HG03097 (cell line): ENCODE results near the gene BRSK2.
"Not testable (repeated sequence)": the region's sequence is repeated elsewhere in the genome, so short reads cannot be mapped to it uniquely, and the experiment has no call there.

Experiments
- ATAC-seq: cut with Tn5 transposase; IDR thresholded peaks from one replicate; pipeline ENCODE4 v1.9.1; 2021; ENCODE audit not compliant: unreplicated experiment, low FRiP score

BRSK2 gene

DNA sequence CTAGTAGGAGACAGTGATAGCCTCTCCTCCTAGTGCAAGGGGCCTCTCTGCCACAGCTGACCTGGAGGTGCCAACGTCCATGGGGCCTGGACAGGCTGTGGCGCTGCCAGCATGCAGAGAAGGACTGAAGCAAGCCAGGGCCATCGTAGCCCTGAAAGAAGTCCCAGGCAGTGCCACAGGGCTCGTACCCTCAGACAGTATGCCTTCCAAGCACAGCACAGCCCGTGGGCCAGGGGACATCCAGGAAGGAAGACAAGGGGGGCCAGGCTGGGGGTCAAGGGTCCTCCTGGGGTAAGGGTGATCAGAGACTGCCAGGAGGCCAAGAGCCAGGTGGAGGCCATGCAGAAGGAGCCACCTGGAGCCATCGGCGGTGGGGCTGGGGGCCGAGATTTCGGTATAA lies 117.2 kb downstream of the BRSK2 start:
- no peak for ATAC-seq

DNA sequence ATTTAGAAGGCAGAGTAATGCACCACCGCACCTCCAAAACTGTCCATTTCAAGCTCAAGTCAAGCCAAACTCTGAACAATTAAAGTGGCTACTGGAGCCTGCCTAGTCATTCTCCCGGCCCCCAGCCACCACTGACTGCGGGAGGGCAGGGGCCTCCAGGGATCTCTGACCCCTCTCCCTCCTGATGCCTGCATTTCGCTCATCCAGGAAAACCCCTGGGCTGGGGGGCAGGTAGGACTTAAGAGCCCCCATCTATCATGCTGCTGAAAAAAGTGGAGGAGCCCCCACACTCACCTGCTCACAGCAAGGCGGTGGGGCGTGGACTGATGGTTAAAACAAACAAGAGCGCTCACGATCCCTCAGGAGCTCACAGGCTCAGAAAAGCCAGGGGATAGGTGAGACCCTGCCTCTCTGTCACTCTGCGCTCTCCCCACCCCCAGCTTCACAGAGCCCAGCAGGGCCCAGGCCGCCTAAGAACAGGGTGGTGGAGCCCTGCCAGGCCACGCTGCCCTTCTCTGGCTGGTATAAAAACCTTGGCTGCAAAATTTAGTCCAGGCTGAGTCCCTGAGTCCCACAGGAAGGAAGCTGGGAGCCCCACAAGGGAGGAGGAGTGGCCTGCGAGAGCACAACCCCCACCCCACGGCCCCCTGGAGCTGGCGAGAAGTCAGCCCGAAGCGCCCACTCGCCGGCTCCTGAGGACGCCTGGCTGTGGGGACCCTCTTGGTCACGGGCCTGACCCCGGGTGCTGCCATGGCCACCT lies 117.8 kb downstream of the BRSK2 start:
- no peak for ATAC-seq

DNA sequence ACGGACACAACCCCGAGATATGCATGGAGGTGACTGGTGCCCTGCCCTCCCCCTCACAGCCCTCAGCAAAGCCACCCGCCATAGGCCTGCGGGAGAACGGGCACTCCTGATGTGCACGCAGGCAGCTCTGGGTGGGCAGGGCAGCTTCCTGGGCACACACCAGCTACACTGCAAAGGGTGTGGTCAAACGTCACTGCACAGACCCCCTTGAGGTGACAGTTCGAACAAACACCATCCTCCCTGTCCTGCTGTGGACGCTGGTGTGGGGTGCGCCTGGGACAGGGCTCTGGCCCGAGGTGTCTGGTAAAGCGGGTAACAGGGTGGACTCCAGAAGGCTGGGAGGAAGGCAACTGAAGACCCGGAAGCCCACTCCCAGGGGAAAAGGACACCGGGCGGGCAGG lies 118.8 kb downstream of the BRSK2 start:
- ATAC-seq: no peak

DNA sequence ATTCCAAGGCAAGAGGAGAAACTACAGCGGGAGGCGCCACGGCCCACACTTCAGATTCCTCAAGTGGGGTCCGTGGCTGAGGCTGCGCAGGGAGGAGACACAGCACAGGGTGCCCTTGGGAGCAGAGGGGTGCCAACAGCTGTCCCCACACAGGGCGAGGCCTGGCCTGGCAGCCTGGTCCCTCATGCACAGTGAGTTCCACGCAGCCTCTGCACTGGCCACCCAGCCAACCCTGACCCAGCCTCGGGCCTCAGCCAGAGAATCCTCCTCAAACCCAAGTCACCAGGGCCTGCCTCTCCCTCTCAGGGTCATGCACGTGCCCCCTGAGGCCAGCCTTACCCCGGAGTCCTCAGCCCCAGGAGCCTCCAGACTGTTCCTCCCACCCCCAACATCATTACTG lies 119.3 kb downstream of the BRSK2 start:
- ATAC-seq: no peak

DNA sequence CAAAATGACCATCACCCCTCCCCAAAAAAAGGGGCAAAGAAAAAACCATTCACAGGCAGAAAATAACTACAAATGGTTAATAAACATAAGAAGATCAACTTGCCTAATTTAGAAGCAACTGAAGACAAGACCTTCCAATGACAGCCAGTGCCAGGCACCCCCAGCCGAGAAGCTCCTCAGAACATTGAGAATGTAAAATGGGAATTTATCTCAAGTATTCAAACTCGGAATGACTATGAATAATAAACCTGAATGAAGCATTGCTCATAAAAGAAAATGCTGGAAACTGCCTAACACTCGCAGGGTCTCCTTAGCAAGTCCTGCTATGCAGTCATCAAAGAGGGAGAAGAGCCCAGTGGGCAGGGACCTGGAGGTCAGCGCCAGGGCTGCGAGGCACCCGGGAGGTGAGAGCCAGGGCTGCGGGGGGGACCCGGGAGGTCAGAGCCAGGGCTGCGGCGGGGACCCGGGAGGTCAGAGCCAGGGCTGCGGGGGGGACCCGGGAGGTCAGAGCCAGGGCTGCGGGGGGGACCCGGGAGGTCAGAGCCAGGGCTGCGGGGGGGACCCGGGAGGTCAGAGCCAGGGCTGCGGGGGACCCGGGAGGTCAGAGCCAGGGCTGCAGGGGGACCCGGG lies 120.0 kb downstream of the BRSK2 start:
- no peak for ATAC-seq

DNA sequence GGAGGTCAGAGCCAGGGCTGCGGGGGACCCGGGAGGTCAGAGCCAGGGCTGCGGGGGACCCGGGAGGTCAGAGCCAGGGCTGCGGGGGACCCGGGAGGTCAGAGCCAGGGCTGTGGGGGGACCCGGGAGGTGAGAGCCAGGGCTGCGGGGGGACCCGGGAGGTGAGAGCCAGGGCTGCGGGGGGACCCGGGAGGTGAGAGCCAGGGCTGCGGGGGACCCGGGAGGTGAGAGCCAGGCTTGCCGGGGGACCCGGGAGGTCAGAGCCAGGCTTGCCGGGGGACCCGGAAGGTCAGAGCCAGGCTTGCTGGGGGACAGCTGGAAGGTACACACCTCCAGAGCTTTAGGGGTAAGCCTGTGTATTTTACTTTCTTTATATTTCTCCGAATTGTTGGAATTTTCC lies 120.6 kb downstream of the BRSK2 start:
- not testable (repeated sequence) for ATAC-seq

DNA sequence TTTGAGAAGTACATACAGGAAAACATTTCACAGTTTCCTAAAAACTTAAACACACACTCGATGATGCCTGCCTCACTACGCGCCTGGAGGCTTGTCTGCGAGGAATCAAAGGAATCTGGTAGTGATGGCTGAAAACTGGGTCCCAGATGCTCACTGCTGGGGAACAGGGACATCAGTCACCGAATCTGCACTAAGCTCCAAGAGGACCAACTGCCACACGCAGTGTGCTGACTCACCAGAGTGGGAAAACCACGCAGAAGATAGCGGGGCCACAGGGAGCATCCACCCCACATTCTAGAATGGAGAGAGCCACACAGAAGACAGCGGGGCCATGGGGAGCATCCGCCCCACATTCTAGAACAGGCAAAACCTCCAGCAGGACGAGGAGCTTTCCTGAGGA lies 121.2 kb downstream of the BRSK2 start:
- ATAC-seq: no peak

DNA sequence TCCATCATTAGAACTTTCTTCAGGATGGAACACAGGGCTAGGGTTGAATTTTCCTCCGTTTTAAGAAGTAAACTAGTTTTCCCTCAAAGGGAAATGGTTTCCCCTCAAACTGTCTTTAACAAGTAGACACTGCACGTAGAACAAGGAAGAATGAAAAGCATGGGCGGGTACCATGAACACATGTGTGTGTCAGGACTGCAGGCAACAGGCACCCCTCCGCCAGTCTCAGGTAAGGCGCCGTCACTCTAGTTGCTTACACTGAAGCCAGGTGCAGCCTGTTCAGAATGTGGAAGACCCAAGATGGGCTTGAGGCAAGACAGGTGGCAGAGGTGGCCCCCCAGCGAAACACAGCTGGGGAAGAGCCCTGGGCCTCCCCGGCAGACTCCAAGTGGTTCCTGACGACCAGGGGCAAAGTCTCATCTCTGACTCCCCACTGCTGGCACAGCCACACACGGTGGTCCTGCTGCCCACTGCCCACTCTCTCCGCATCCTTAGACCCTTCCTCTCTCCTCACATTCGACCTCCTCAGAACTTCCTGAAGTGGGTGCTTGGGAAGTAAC lies 122.3 kb downstream of the BRSK2 start:
- ATAC-seq: no peak
